ENCODE results near the gene FURIN. TPM values are rescaled to one million over a fixed set of nuclear protein-coding genes. Genes with fewer than 3 reads are reported as not detected.
"Not testable (repeated sequence)": the region's sequence is repeated elsewhere in the genome, so short reads cannot be mapped to it uniquely, and the experiment has no call there.

The FURIN gene
- total RNA-seq, 4 donors from 2014 or later, result 28.7 to 71.1 (median 42.4) TPM

GRCh38 chr15:90823455-90823974 lies 44.9 kb upstream of the FURIN start:
- peaks cover 0 to 3% (median 0%) of the 10 kb centered on the region in 4 donors for H3K4me1 ChIP-seq
- no peak overlapping the region for H3K27ac ChIP-seq
- no peaks in the 10 kb centered on the region for H3K9me3 ChIP-seq
- TF ChIP-seq CTCF (IDR thresholded peaks at IDR 0.05) (no peak), EP300 (IDR thresholded peaks at IDR 0.05) (no peak), POLR2A (IDR thresholded peaks at IDR 0.05) (no peak)
- no peak overlapping the region for H3K4me3 ChIP-seq
- WGBS, 2 donors, result 81 to 88% methylated on average over 7 of the region's 7 CpGs
- no peaks in the 10 kb centered on the region for H3K27me3 ChIP-seq
- no peaks in the 10 kb centered on the region for H3K36me3 ChIP-seq
- no peak for DNase-seq (ENCODE audit: low spot score in 2 of 2)

GRCh38 chr15:90825115-90825899 lies 43.1 kb upstream of the FURIN start:
- 89 to 91% methylated on average over 27 of the region's 49 CpGs for WGBS, 2 donors
- H3K36me3 ChIP-seq; H3K4me1 ChIP-seq; H3K9me3 ChIP-seq; DNase-seq (ENCODE audit: low spot score in 2 of 2); H3K4me3 ChIP-seq; H3K27me3 ChIP-seq; H3K27ac ChIP-seq: not testable (repeated sequence)

GRCh38 chr15:90826206-90826885 lies 42.0 kb upstream of the FURIN start:
- not testable (repeated sequence) for H3K4me1 ChIP-seq; H3K36me3 ChIP-seq; H3K9me3 ChIP-seq; H3K27ac ChIP-seq; DNase-seq (ENCODE audit: low spot score in 2 of 2); H3K4me3 ChIP-seq; H3K27me3 ChIP-seq
- 93 to 94% methylated on average over 25 to 26 of the region's 26 CpGs for WGBS, 2 donors

GRCh38 chr15:90826886-90827435 lies 41.4 kb upstream of the FURIN start:
- Histone ChIP-seq H3K27ac (no peak overlapping the region), H3K27me3 (no peaks in the 10 kb centered on the region), H3K4me1 (no peaks in the 10 kb centered on the region), H3K4me3 (no peak overlapping the region), H3K9me3 (no peaks in the 10 kb centered on the region), H3K36me3 (no peaks in the 10 kb centered on the region)
- no peak for DNase-seq (ENCODE audit: low spot score in 2 of 2)
- TF ChIP-seq POLR2A (IDR thresholded peaks at IDR 0.05) (no peak), EP300 (IDR thresholded peaks at IDR 0.05) (no peak), CTCF (IDR thresholded peaks at IDR 0.05) (no peak)
- WGBS, 2 donors, result 90 to 92% methylated on average over 20 of the region's 20 CpGs

- no peaks in the 10 kb centered on the region for H3K4me1 ChIP-seq
- no peaks in the 10 kb centered on the region for H3K27me3 ChIP-seq
- no peak overlapping the region for H3K27ac ChIP-seq
- WGBS, 2 donors, result 66 to 73% methylated on average over 12 of the region's 12 CpGs
- H3K9me3 ChIP-seq, result no peaks in the 10 kb centered on the region
- TF ChIP-seq EP300 (IDR thresholded peaks at IDR 0.05) (no peak), CTCF (IDR thresholded peaks at IDR 0.05) (no peak)
- DNase-seq (ENCODE audit: low spot score in 2 of 2), result no peak
- H3K36me3 ChIP-seq, result no peaks in the 10 kb centered on the region
- H3K4me3 ChIP-seq, result no peak overlapping the region
Observed at GRCh38 chr15:90828111-90828510, 40.3 kb upstream of the FURIN start.

GRCh38 chr15:90829126-90829525 lies 39.3 kb upstream of the FURIN start:
- WGBS, 2 donors, result 85 to 92% methylated on average over 6 of the region's 6 CpGs
- Histone ChIP-seq H3K4me3 (no peak overlapping the region), H3K27ac (no peak overlapping the region), H3K27me3 (no peaks in the 10 kb centered on the region), H3K36me3 (no peaks in the 10 kb centered on the region), H3K9me3 (no peaks in the 10 kb centered on the region), H3K4me1 (no peaks in the 10 kb centered on the region)
- TF ChIP-seq POLR2A (IDR thresholded peaks at IDR 0.05) (no peak), EP300 (IDR thresholded peaks at IDR 0.05) (no peak)
- DNase-seq (ENCODE audit: low spot score in 2 of 2), result no peak

Data from tibial nerve (tissue), 4 donors.